ENCODE results near the gene ATP7A.
"Not testable (repeated sequence)": the region's sequence is repeated elsewhere in the genome, so short reads cannot be mapped to it uniquely, and the experiment has no call there.

Gene ATP7A

DNA sequence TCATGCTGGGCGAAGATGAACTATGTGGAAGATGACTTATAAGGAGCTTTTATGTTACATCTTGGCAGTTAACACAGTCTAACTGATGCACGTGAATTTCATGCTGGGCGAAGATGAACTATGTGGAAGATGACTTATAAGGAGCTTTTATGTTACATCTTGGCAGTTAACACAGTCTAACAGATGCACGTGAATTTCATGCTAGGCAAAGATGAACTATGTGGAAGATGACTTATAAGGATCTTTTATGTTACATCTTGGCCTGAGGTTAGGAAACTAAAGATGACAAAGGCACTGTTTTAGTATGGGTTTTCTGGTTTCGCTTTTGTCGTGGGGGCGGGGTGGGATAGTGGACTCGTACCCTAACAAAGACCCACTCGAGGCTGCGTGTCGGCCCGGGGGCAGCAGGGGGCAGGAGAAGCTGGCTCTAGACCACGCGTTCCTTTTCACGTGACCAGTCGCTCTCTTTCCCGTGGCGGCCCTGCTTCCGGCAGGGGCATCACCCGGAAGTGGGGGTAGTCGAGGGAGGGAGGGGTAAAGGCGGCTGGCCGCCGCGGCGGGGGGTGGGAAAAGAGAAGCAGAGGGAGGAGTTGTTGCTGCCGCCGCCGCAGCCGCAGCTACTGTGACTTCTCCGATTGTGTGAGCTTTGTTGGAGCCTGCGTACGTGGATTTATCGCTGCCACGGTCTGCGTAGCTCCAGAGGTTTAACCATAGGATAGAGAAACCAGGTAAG is at the start of gene ATP7A:
ATP7A (plus strand) TSS at position 586 of the 733 bp plus-strand sequence. CDS start 60,949 bp downstream, outside the sequence.
- peak; percentile 78 for DNase-seq (ENCODE audit: low spot score)
- TF ChIP-seq, protein P1, sequence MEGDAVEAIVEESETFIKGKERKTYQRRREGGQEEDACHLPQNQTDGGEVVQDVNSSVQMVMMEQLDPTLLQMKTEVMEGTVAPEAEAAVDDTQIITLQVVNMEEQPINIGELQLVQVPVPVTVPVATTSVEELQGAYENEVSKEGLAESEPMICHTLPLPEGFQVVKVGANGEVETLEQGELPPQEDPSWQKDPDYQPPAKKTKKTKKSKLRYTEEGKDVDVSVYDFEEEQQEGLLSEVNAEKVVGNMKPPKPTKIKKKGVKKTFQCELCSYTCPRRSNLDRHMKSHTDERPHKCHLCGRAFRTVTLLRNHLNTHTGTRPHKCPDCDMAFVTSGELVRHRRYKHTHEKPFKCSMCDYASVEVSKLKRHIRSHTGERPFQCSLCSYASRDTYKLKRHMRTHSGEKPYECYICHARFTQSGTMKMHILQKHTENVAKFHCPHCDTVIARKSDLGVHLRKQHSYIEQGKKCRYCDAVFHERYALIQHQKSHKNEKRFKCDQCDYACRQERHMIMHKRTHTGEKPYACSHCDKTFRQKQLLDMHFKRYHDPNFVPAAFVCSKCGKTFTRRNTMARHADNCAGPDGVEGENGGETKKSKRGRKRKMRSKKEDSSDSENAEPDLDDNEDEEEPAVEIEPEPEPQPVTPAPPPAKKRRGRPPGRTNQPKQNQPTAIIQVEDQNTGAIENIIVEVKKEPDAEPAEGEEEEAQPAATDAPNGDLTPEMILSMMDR (IDR thresholded peaks at IDR 0.05; ENCODE audit: extremely low read depth, insufficient read depth, missing control alignments) = peak; percentile 63
- in situ Hi-C loops (cut with MboI; ENCODE audit: low pct_unique_long_range_greater_than_20kb, low sequenced_read_pairs, unreplicated experiment) = no loop called here

DNA sequence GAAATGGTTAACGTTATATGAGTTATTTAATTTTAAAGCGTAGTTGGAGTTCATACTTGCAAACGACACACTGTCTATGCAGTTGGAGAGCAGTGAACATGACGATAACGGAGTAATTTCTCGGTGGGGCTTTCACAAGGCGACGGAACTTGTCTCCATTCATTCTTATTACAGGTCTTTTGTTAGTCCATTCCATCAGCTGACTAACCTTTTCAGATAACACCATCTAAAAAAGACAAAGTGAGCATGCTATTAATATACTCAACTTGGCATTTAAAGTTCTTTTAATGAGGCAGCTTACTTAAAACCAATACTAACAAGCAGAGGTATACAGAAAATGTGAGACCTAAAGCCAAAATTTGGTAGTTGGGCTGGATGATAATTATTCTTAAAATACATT is 35.1 kb upstream of the ATP7A start:
- DNase-seq (ENCODE audit: low spot score) = no peak
- TF ChIP-seq, protein P1 (IDR thresholded peaks at IDR 0.05; ENCODE audit: extremely low read depth, insufficient read depth, missing control alignments) = no peak
- in situ Hi-C loops (cut with MboI; ENCODE audit: low pct_unique_long_range_greater_than_20kb, low sequenced_read_pairs, unreplicated experiment) = no loop called here

DNA sequence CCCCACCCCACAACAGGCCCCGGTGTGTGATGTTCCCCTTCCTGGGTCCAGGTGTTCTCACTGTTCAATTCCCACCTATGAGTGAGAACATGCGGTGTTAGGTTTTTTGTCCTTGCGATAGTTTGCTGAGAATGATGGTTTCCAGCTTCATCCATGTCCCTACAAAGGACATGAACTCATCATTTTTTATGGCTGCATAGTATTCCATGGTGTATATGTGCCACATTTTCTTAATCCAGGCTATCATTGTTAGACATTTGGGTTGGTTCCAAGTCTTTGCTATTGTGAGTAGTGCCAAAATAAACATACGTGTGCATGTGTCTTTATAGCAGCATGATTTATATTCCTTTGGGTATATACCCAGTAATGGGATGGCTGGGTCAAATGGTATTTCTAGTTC is 29.1 kb upstream of the ATP7A start:
- DNase-seq (ENCODE audit: low spot score); in situ Hi-C loops (cut with MboI; ENCODE audit: low pct_unique_long_range_greater_than_20kb, low sequenced_read_pairs, unreplicated experiment): not testable (repeated sequence)

GRCh38 chrX:77892887-77893286 is 17.6 kb upstream of the ATP7A start:
- no peak for DNase-seq (ENCODE audit: low spot score)
- in situ Hi-C loops (cut with MboI; ENCODE audit: low pct_unique_long_range_greater_than_20kb, low sequenced_read_pairs, unreplicated experiment) = no loop called here
- TF ChIP-seq, protein P1 (IDR thresholded peaks at IDR 0.05; ENCODE audit: extremely low read depth, insufficient read depth, missing control alignments) = no peak

DNA sequence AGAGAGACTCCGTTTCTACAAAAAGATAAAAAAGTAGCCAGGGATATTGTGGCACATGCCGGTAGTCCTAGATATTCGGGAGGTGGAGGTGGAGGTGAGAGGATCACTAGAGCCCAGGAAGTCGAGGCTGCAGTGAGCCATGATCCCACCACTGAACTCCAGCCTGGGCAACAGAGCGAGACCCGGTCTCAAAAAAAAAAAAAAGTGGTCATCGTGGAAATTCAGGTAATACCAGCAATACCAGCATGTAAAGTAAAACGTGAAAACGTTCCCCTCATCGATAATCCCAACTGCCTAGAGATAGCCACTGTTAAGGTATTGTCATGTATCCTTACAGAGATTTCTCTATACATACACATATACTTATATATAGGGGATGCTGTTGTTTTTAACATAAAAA is 16.8 kb upstream of the ATP7A start:
- in situ Hi-C loops (cut with MboI; ENCODE audit: low pct_unique_long_range_greater_than_20kb, low sequenced_read_pairs, unreplicated experiment) = no loop called here
- TF ChIP-seq, protein P1 (IDR thresholded peaks at IDR 0.05; ENCODE audit: extremely low read depth, insufficient read depth, missing control alignments) = no peak

DNA sequence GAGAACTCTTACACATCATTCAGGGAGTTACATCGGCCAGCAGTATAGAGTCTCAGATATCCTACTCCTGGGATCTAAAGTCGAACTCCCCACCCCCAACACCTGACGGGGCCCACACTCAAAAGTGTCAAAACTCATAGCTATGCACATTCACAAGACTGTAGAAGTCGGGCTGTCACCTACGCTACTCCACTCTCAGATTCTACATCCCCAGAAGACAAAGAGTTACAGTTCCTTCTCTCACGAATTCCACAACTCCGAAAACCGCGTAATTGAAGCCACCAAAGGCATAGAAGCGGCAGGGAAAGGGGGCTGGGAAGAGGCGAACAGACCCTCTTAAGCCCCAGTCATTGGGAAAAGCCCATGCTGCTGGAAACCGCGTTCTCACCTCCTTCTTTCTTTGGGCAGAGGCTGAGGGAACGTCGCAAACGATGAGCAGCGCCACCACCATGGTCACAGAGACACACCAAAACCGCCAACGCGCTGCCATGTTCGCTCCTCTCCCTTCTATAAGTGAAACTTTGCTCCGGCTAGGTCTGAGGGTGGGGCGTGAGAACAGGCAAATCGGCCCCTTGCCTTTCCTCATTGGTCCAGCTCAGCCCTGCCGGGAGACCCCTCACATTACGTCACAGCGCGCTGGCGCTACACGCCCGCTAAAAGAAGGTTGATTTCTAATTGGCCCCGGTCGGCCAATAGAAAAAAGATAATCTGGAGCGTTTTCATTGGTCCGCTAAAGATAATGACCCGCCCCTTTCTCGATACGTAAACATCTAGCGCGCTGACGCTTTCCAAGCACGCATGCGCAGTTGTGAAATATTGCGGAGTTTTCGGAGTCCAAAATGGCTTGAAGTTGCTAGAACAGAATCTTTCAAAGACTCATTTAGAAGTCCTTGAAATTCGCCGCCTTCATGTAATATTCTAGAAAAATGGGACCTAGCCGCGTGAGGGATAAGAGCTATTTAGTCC is 15.3 kb upstream of the ATP7A start, which contains the start of gene MAGT1:
MAGT1 (minus strand) TSS at position 515 of the 966 bp plus-strand sequence; CDS start at position 490, 25 bp downstream.
- TF ChIP-seq, protein P1 (IDR thresholded peaks at IDR 0.05; ENCODE audit: extremely low read depth, insufficient read depth, missing control alignments) = peak; percentile 15
- in situ Hi-C loops (cut with MboI; ENCODE audit: low pct_unique_long_range_greater_than_20kb, low sequenced_read_pairs, unreplicated experiment) = no loop called here
- DNase-seq (ENCODE audit: low spot score) = peak; percentile 73

More for the DNA sequence above, 16.8 kb upstream of the ATP7A start:
- no peak for DNase-seq (ENCODE audit: low spot score)

Measured in GM13977 (cell line).